NCI-H2171 treated with DMSO at 0.1 percent for 48 hours (cell line): Measurements from ENCODE around the gene ZNF619.

Experiments
- DNase-seq: peaks from one replicate; lab custom pipeline; 2025; lab: John Stamatoyannopoulos, UW

The ZNF619 gene

GRCh38 chr3:40534283-40534682 lies 57.4 kb downstream of the ZNF619 start:
- no peak for DNase-seq
